ENCODE measurements around the gene ARHGAP12.
"Not testable (repeated sequence)": the region's sequence is repeated elsewhere in the genome, so short reads cannot be mapped to it uniquely, and the experiment has no call there.

Gene ARHGAP12

GRCh38 chr10:31906039-31906438 is 22.6 kb downstream of the ARHGAP12 start:
- no peak for DNase-seq (ENCODE audit: extremely low read depth, low read depth)
- TF ChIP-seq CTCF (IDR thresholded peaks at IDR 0.05; ENCODE audit: low read depth, low read length, missing control alignments): no peak
- no peak overlapping the region for H3K4me3 ChIP-seq (replicated peaks; ENCODE audit: low read depth, low read length)

GRCh38 chr10:31905586-31905985 is 23.0 kb downstream of the ARHGAP12 start:
- no peak for TF ChIP-seq CTCF (IDR thresholded peaks at IDR 0.05; ENCODE audit: low read depth, low read length, missing control alignments)
- DNase-seq (ENCODE audit: extremely low read depth, low read depth): no peak

GRCh38 chr10:31902625-31903024 is 26.0 kb downstream of the ARHGAP12 start:
- no peak for DNase-seq (ENCODE audit: extremely low read depth, low read depth)
- TF ChIP-seq CTCF (IDR thresholded peaks at IDR 0.05; ENCODE audit: low read depth, low read length, missing control alignments): no peak

More at GRCh38 chr10:31905586-31905985, 23.0 kb downstream of the ARHGAP12 start:
- no peak overlapping the region for H3K4me3 ChIP-seq (replicated peaks; ENCODE audit: low read depth, low read length)

GRCh38 chr10:31897506-31897905 is 31.1 kb downstream of the ARHGAP12 start:
- DNase-seq (ENCODE audit: extremely low read depth, low read depth): peak; percentile 40
- H3K4me3 ChIP-seq (replicated peaks; ENCODE audit: low read depth, low read length): no peak overlapping the region
- no peak for TF ChIP-seq CTCF (IDR thresholded peaks at IDR 0.05; ENCODE audit: low read depth, low read length, missing control alignments)

More at GRCh38 chr10:31902625-31903024, 26.0 kb downstream of the ARHGAP12 start:
- no peak overlapping the region for H3K4me3 ChIP-seq (replicated peaks; ENCODE audit: low read depth, low read length)

DNA sequence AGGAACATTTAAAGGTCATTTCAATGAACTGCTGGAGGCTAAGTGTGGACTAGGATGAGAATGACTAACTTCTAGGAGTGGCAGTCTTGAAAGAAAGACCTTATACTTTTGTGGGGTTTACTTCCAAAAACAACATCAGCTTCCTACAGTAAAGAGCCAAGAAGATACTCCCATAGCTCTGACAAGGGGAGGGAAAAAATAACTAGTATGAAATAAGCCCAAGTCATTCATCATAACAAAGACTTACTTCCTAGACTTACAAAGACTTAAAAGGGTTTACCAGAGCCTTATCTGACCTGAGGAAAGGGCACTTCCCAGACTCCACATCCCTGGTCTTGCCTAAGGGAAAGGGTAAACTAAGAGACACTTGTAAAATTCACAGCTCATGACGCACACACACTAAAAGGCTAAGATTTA is 31.7 kb downstream of the ARHGAP12 start:
- no peak for DNase-seq (ENCODE audit: extremely low read depth, low read depth)
- no peak for TF ChIP-seq CTCF (IDR thresholded peaks at IDR 0.05; ENCODE audit: low read depth, low read length, missing control alignments)
- H3K4me3 ChIP-seq (replicated peaks; ENCODE audit: low read depth, low read length): no peak overlapping the region

DNA sequence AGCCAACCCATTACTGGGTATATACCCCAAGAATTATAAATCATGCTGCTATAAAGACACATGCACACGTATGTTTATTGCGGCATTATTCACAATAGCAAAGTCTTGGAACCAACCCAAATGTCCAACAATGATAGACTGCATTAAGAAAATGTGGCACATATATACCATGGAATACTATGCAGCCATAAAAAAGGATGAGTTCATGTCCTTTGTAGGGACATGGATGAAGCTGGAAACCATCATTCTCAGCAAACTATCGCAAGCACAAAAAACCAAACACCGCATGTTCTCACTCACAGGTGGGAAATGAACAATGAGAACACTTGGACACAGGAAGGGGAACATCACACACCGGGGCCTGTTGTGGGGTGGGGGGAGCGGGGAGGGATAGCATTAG is 32.9 kb downstream of the ARHGAP12 start:
- DNase-seq (ENCODE audit: extremely low read depth, low read depth); H3K4me3 ChIP-seq (replicated peaks; ENCODE audit: low read depth, low read length): not testable (repeated sequence)

DNA sequence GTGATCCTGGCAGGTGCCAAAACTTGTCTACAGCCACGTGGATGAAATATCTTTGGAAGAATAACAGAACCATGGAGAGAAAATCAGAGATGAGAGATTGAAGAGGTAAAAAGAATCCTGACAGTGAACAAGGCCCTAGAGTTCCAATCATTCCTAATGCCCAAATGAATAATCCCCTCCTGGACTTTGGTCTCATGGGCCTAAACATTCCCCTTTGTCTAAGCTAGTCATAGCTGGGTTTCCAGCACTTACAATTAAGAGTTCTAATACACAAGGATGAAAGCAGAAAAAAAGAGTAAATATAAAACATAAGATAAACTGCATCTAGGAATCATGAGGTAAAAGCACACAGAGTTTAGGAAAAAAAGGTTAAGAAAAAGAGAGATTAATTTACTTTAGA is 40.2 kb downstream of the ARHGAP12 start:
- no peak overlapping the region for H3K4me3 ChIP-seq (replicated peaks; ENCODE audit: low read depth, low read length)
- DNase-seq (ENCODE audit: extremely low read depth, low read depth): no peak
- no peak for TF ChIP-seq CTCF (IDR thresholded peaks at IDR 0.05; ENCODE audit: low read depth, low read length, missing control alignments)
